OCI-LY3 (cell line): Measurements from ENCODE around the gene TMEM214.

Experiments used
- EZH2phosphoT487 ChIP-seq: fragments of 200-600 bp; shearing (Covaris generic); IDR thresholded peaks from 2 replicates; pipeline ENCODE4 v1.6.1; 2018; ENCODE audit warnings: antibody characterized with exemption, mixed run types, low read depth
- TF ChIP-seq, protein P1 (sequence below): fragments of 200-600, 300-600 bp; sonication (generic); IDR thresholded peaks from 2 replicates; pipeline ENCODE4 v1.5.1; 2014; ENCODE audit warnings: antibody characterized with exemption, low read length, low read depth

GRCh38 chr2:27070653-27071276 lies 38.0 kb downstream of the TMEM214 start:
- TF ChIP-seq, protein P1, sequence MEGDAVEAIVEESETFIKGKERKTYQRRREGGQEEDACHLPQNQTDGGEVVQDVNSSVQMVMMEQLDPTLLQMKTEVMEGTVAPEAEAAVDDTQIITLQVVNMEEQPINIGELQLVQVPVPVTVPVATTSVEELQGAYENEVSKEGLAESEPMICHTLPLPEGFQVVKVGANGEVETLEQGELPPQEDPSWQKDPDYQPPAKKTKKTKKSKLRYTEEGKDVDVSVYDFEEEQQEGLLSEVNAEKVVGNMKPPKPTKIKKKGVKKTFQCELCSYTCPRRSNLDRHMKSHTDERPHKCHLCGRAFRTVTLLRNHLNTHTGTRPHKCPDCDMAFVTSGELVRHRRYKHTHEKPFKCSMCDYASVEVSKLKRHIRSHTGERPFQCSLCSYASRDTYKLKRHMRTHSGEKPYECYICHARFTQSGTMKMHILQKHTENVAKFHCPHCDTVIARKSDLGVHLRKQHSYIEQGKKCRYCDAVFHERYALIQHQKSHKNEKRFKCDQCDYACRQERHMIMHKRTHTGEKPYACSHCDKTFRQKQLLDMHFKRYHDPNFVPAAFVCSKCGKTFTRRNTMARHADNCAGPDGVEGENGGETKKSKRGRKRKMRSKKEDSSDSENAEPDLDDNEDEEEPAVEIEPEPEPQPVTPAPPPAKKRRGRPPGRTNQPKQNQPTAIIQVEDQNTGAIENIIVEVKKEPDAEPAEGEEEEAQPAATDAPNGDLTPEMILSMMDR: no peak
- no peak for TF ChIP-seq EZH2phosphoT487
